Testis (tissue), 2 donors: ENCODE results near the gene CDC42.

Experiments
- POLR2A ChIP-seq: fragments of 450-650 bp; IDR thresholded peaks from one replicate; pipeline ENCODE4 v1.6.1; 2017; ENCODE audit warnings: antibody characterized with exemption, mild to moderate bottlenecking, moderate library complexity
- TF ChIP-seq, protein P1 (sequence below), 3 experiments: fragments of 450-650 bp in 2 of 3; fragments of 200-600 bp in 1 of 3; sonication (generic) in 1 of 3; IDR thresholded peaks; one replicate each; pipeline ENCODE4 v1.5.1; 2016 to 2019; ENCODE audit warnings: antibody characterized with exemption in 3 of 3, mild to moderate bottlenecking in 2 of 3, moderate library complexity in 1 of 3

DNA sequence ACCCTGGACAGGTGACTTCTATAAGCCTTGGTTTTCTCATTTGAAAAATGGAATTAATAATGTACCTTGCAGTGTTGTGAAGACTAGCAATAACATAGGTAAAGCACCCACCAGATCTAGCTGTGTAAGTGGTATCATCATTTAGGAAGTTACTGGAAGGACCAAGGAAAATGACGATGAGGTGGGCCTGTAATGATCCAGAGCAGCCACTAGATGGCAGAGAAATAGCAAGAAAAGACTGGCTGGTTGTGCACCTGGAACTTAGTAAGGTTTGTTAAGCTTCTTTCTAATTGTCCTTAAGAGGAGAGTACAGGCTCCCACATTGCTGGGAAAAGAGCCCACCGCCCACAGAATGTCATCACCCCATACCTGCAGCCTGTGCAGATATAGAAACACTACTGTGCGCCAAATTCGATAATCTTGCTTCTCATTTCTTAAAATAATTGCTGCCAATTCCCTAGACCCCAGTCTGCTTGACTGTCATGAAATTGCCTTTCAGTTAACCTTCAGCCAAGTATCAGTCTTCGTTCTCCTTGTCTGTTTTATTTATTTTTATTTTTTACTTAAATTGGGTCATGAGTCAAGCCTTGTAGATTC lies 53.2 kb downstream of the CDC42 start:
- TF ChIP-seq POLR2A, result no peak
- TF ChIP-seq, protein P1, sequence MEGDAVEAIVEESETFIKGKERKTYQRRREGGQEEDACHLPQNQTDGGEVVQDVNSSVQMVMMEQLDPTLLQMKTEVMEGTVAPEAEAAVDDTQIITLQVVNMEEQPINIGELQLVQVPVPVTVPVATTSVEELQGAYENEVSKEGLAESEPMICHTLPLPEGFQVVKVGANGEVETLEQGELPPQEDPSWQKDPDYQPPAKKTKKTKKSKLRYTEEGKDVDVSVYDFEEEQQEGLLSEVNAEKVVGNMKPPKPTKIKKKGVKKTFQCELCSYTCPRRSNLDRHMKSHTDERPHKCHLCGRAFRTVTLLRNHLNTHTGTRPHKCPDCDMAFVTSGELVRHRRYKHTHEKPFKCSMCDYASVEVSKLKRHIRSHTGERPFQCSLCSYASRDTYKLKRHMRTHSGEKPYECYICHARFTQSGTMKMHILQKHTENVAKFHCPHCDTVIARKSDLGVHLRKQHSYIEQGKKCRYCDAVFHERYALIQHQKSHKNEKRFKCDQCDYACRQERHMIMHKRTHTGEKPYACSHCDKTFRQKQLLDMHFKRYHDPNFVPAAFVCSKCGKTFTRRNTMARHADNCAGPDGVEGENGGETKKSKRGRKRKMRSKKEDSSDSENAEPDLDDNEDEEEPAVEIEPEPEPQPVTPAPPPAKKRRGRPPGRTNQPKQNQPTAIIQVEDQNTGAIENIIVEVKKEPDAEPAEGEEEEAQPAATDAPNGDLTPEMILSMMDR (IDR thresholded peaks at IDR 0.05), result peak; percentile 75 to 89 (median 85)
